ENCODE results near the gene MED17.

Gene MED17

DNA sequence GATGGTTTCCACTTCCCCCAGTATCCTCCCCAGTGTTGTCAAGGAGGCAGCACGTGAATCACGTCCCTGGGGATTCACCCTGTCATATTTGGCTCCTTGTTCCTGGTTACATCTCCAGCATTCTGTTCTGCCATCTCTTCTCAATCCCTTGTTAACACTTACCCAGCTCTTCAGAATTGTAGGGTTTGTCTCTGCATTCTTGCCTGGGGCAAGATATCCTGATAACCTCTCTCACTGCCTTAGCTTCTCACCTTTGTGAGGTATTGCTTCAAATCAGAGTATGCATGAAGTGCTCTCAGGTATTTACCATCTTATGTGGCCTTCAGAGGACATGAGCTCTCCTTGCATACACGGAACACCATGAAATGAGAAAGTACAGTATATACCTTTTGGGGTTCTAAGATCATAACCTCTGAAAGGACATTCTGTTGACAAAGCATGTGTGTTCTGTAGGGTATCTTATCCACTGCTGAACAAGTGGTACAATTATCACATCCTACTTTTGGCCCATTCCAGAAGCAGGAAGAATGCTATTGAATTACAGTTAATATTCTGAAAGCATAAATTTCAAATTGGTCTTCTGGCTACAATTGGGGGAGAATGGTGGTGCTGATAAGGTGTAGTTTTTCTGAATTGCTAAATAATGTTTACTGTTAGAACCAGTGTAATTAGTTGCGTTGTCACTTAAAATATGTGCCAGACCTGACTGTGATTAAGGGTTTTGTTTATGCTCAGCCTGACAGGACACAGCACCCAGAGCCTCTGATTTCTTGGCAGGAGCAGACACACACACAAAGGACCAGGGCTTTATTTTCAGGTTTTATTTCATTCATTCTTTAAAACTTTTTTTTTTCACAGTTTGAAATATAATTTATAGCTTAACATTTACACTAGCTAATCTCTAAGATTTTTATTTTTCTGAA lies 33.6 kb downstream of the MED17 start:
- no peak for DNase-seq (ENCODE audit: low spot score)

DNA sequence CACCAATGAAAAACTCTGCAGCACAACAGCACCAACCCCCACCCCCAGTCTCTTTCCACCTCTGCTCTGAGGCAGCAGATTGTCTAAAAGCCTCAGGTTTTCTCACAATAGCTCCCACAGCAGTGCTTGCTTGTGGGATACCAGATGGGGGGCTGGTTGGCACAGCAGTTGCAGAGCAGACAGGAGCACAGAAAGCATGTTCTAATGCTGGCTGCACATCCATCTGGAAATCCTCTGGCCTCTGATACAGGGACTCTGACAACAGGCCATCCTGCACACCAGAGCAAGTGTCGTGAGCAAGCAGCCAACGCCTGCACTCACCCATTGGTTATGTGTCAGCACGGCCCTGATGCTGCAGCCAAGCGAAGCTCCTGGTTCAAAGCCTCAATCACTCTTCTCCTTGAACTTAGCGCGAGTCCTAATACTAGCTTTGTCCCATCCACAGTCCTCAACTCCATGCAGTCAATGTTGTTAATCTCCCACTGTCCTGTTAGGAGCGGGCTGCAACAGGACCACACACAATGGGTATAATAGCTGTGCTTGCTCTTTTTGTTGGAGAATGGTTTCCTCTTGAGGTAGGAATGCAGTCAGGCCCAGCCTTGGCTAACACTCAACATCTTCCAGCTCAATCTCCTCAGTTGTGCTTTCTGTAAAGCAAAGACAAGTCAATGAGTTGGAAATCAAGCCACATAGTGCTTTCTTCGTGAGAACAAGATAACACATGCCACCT lies 36.0 kb downstream of the MED17 start:
- DNase-seq (ENCODE audit: low spot score), result no peak

DNA sequence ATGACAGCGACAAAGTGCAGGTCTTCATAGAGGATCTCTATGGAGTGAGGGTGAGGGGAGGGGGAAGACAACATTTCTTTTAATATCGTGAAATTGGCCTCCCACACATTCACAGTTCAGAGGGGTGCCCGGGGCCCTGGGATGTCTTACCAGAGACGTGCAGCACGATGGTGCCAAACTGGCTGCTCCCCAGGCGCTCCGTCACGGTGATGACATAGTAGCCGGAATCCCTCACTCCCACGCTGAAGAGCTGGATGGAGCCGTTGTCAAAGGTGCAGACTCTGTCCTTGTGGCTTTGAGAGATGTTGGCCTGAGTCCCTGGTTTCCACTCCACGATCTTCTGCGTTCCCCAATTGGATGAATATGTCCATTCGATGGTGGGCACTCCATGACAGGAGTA lies 36.8 kb downstream of the MED17 start:
- no peak for DNase-seq (ENCODE audit: low spot score)

- no peak for DNase-seq (ENCODE audit: low spot score)
These were observed 37.5 kb downstream of the MED17 start for GRCh38 chr11:93821617-93822016.

GRCh38 chr11:93822359-93822758 lies 38.3 kb downstream of the MED17 start:
- no peak for DNase-seq (ENCODE audit: low spot score)

DNA sequence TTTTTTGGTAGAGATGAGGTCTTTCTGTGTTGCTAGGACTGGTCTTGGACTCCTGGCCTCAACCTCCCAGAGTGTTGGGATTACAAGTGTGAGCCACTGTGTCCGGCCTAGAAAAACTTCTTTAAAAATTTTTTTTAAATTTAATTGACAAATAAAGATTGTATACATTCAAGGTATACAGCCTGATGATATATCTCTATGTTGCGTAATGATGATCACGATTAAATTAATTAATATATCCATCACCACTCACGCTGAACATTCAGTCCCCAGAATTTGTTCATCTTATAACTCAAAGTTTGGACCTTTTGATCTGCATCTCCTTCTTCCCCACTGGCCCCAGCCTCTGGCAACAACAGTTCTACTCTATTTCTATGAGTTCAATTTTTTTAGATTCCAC lies 39.1 kb downstream of the MED17 start:
- no peak for DNase-seq (ENCODE audit: low spot score)

DNA sequence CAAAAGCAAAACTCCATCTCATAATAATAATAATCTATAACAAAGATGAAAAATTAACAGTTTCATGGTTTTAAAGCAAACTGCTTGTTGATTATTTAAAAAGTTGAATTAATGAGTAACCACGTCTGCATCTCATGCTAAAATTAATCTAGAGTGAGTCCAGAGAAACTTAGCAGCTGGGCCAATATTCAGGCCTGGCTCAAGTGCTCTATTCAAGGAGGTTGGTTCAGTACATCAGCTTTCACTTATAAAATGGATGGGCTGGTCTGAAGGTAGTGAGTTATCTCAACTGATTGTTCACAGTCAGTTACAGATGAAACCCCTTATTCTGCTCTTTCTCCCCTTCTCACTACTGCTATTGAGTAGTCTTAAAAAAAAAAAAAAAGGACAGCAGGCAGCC lies 43.3 kb downstream of the MED17 start:
- no peak for DNase-seq (ENCODE audit: low spot score)

- no peak for DNase-seq (ENCODE audit: low spot score)
These were observed 45.5 kb downstream of the MED17 start for GRCh38 chr11:93829598-93829997.

DNA sequence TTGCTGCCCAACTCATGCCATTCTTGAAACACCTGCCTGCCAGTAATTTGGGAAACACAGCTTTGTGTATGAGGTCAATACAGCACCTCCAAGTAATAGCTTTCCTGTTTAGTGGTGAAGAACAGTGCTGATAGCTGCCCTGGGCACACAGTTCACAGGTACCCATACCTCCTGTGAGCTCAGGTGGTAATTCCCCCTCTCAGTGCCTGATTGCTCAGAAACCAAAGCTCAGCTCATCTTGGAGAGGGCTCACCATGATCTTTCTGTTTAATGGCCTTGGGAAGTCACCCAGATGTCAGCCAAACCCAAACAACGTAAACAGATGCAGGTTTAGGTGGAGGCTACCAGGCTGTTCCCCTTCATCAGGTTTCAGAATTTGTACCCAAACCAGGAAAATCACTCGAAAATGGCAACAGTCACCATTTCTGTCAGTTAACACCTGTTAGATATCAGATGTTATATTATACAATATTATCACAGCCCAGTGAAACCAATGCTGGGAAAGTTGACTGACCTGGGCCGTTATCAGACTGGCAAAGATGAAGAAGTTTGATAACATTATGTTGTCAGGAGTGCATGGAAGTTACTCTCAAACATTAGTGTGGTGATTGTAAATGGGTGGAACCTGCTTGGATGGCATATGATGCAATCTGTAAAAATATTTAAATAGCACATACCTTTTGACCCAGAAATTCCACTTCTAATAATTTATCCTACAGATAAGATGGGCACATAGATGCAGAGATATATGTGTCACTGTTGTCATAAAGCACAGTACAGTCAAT lies 47.5 kb downstream of the MED17 start:
- no peak for DNase-seq (ENCODE audit: low spot score)

DNA sequence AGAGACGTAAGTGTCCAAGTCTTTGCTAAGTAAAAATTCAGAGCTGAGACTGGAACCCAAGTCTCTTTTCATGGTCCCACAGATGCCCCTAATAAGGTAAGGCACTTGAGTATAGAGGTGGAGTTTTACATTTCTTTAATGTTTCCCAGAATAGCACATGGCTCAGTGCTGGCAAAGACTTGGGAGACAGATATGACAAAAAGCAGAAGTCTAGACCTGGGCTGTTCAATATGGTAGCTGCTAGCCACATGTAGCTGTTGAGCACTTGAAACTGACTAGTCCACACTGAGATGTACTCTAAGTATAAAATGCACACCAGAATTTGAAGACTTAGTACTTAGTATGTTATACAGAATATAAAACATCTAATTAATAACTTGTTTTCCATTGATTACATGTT lies 48.7 kb downstream of the MED17 start:
- DNase-seq (ENCODE audit: low spot score), result no peak

DNA sequence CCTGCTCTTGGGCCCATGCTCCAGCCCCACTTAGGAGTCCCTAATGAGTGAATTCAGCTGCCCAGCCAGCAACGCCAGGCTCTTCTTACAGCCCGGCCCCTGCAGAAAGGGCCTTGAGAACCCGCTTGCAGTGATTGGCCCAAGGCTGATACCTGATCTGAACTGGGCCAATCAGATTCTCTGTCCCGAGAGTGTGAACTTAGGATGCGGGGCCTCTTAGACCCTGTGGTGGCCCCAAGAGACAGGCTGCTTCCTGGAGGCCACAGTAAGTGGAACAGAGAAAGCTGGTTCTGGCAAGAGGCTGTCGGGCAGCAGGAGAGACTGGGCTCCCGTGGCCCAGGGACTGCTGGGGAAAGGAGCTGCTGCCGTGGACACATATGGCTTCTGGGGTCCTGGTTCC lies 54.9 kb downstream of the MED17 start:
- no peak for DNase-seq (ENCODE audit: low spot score)

GRCh38 chr11:93840180-93840579 lies 56.1 kb downstream of the MED17 start:
- DNase-seq (ENCODE audit: low spot score), result no peak

- no peak for DNase-seq (ENCODE audit: low spot score)
These were observed 56.9 kb downstream of the MED17 start for GRCh38 chr11:93840981-93841380.

- DNase-seq (ENCODE audit: low spot score), result no peak
These were observed 57.4 kb downstream of the MED17 start for GRCh38 chr11:93841446-93841845.

GRCh38 chr11:93842034-93842433 lies 58.0 kb downstream of the MED17 start:
- DNase-seq (ENCODE audit: low spot score), result no peak

- no peak for DNase-seq (ENCODE audit: low spot score)
These were observed 58.4 kb downstream of the MED17 start for GRCh38 chr11:93842461-93842860.

GRCh38 chr11:93843906-93844305 lies 59.8 kb downstream of the MED17 start:
- no peak for DNase-seq (ENCODE audit: low spot score)

- DNase-seq (ENCODE audit: low spot score), result no peak
These were observed 60.5 kb downstream of the MED17 start for GRCh38 chr11:93844568-93844967.

DNA sequence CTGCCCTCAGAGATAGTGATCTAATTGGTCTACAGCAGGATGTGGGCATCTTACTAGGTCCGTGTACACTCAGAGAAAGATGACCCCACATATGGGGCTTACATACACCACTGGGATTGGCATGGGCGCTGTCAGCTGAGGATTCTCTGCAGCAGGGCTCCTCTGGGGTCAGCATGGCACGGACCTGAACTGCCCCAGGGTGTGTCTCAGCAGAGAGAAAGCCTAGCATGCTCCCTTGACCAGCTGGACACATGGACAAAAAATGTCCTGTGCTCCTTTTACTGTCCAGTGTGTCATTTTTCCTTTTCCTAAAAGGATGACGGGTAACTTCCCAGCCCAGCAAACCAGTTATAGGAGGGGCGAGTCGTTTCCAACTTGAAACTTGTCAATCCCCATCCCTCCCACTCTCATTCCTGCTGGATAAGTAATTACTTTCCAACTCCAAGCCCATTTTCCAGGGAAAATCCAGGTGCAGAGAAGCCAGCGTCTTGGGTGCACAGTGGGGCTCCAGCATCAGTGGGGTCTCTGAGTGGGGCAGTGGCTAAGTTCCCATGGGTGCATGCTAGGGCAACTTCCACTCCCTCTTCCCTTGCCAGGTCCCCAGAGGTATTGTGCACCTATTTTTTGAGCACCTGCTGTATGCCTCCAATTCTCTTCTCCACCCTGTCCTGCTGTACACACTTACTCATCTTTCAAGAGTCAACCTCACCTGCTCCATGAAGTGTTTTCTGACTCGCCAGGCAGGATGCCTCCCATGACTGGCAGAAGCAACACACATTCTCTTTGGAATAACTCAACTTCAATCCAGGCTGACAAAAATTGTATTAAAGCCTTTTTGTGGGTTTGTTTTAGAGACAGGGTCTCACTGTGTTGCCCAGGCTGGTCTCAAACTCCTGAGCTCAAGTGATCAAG lies 61.4 kb downstream of the MED17 start:
- DNase-seq (ENCODE audit: low spot score), result no peak

- no peak for DNase-seq (ENCODE audit: low spot score)
These were observed 62.3 kb downstream of the MED17 start for GRCh38 chr11:93846411-93846810.

- no peak for DNase-seq (ENCODE audit: low spot score)
These were observed 65.1 kb downstream of the MED17 start for GRCh38 chr11:93849201-93849600.

All from kidney capillary endothelial cell (primary cell).